HepG2 (cell line): ENCODE measurements around the gene COBLL1. TPM values are rescaled to one million over a fixed set of nuclear protein-coding genes. Genes with fewer than 3 reads are reported as not detected.

Experiments
- ATAC-seq: fragments of 200-7000 bp; cut with Tn5 transposase; 3 replicates; pipeline ENCODE4 v1.9.1; 2020; ENCODE audit warnings: mild to moderate bottlenecking, moderate library complexity
- BruUV-seq: library from RNA; stranded (reverse); fragments of 400-500 nt; replicated peaks from 2 replicates; lab custom pipeline; 2021; lab: Mats Ljungman, UMichigan
- CTCF ChIA-PET: fragments of 300-600 bp; formaldehyde crosslinking; extraction: SDS; loops from one replicate; lab custom pipeline; 2021; ENCODE audit warnings: low total read pairs, inconsistent platforms, low intra/inter-chr PET ratio; lab: Yijun Ruan, JAX
- POLR2A ChIA-PET: fragments of 350-600 bp; sonication (Branson Sonifier 250); formaldehyde crosslinking; loops from one replicate; lab custom pipeline; 2020; ENCODE audit warnings: antibody characterized with exemption, inconsistent platforms; lab: Yijun Ruan, JAX
- DNase-seq: peaks from one replicate; pipeline ENCODE4 v3.0.0-alpha.2; 2015; ENCODE audit warnings: low spot score
- FAIRE-seq: peaks from 3 replicates; lab custom pipeline; 2011; peaks lifted over from hg19 to GRCh38; lab: Jason Lieb, UNC
- H2AFZ ChIP-seq: one replicate; pipeline ENCODE4 v1.6.1; 2011; ENCODE audit warnings: low read length, inconsistent platforms
- H3K27ac ChIP-seq: fragments of 300-600 bp; 3 replicates; pipeline ENCODE4 v1.8.0; 2011; ENCODE audit warnings: mixed run types, mild to moderate bottlenecking, mixed read lengths, low read length, inconsistent platforms; ENCODE audit not compliant: insufficient read depth; ENCODE audit errors: extremely low read length
- H3K27me3 ChIP-seq, 2 experiments: fragments of 200-600 bp in 1 of 2; 2 replicates in 1 of 2; 3 replicates in 1 of 2; pipeline versions ENCODE4 v1.6.0 to v1.8.0; 2011; ENCODE audit warnings: low read length in 2 of 2, mild to moderate bottlenecking in 2 of 2, moderate library complexity in 2 of 2, inconsistent platforms in 1 of 2; ENCODE audit not compliant: insufficient read depth in 2 of 2, control insufficient read depth in 1 of 2
- H3K36me3 ChIP-seq, 2 experiments: fragments of 200-600 bp in 1 of 2; replicated peaks in 1 of 2; 2 replicates in 1 of 2; 3 replicates in 1 of 2; pipeline versions ENCODE4 v1.5.1 to v1.8.0; 2011; ENCODE audit warnings: low read length in 2 of 2, inconsistent platforms in 1 of 2; ENCODE audit not compliant: insufficient read depth in 2 of 2, control insufficient read depth in 1 of 2
- H3K4me1 ChIP-seq: 2 replicates; pipeline ENCODE4 v1.5.1; 2012; ENCODE audit warnings: low read length, inconsistent platforms; ENCODE audit not compliant: insufficient read depth
- H3K4me2 ChIP-seq: 2 replicates; pipeline ENCODE4 v1.6.0; 2011; ENCODE audit warnings: low read depth, low read length, inconsistent platforms
- H3K4me3 ChIP-seq, 3 experiments: fragments of 200-600 bp in 1 of 3; sonication (generic), shearing (Covaris generic) in 1 of 3; replicated peaks in 1 of 3; 2 replicates each; pipeline ENCODE4 v1.5.1; 2011 to 2016; ENCODE audit warnings: low read length in 3 of 3, inconsistent platforms in 2 of 3, low read depth in 2 of 3, mild to moderate bottlenecking in 2 of 3, control low read depth in 1 of 3, mixed read lengths in 1 of 3; ENCODE audit not compliant: insufficient read depth in 1 of 3
- H3K79me2 ChIP-seq: one replicate; pipeline ENCODE4 v1.6.1; 2011; ENCODE audit warnings: low read length, inconsistent platforms; ENCODE audit not compliant: insufficient read depth
- H3K9ac ChIP-seq: 2 replicates; pipeline ENCODE4 v1.6.0; 2011; ENCODE audit warnings: mild to moderate bottlenecking, low read depth, low read length, inconsistent platforms; ENCODE audit not compliant: insufficient read depth
- H3K9me3 ChIP-seq: 2 replicates; pipeline ENCODE4 v1.5.1; 2012; ENCODE audit warnings: mild to moderate bottlenecking, low read length
- H4K20me1 ChIP-seq: 2 replicates; pipeline ENCODE4 v1.6.0; 2011; ENCODE audit warnings: inconsistent platforms, mild to moderate bottlenecking, low read length, moderate library complexity; ENCODE audit not compliant: insufficient read depth
- EZH2 ChIP-seq: conservative IDR thresholded peaks from 2 replicates; pipeline ENCODE4 v1.6.1; 2012; ENCODE audit warnings: mild to moderate bottlenecking, low read depth, low read length, moderate library complexity
- MXD3 ChIP-seq: IDR thresholded peaks from 2 replicates; pipeline ENCODE4 v1.6.1; 2016; ENCODE audit warnings: mild to moderate bottlenecking, missing biosample characterization, missing genetic modification reagents
- RAD51 ChIP-seq: fragments of 450-650 bp; IDR thresholded peaks from 2 replicates; pipeline ENCODE4 v1.6.1; 2016; ENCODE audit warnings: borderline replicate concordance
- ZBTB37 ChIP-seq: sonication (generic); formaldehyde crosslinking; IDR thresholded peaks from 2 replicates; pipeline ENCODE4 v1.4.0; 2020; ENCODE audit warnings: mild to moderate bottlenecking, missing genetic modification reagents
- ZNF609 ChIP-seq: sonication (generic); formaldehyde crosslinking; IDR thresholded peaks from 2 replicates; pipeline ENCODE4 v1.4.0; 2020; ENCODE audit warnings: mild to moderate bottlenecking, missing genetic modification reagents, borderline replicate concordance
- WGBS: methylation state at CpG from one replicate; pipeline ENCODE4 v1.1.6; 2017; ENCODE audit warnings: low lambda C conversion rate; 5-methylcytosine and 5-hydroxymethylcytosine counted together
- in situ Hi-C: cut with HindIII; loops from 2 replicates; pipeline ENCODE4 v1.10.0; 2017; ENCODE audit warnings: low pct_unique_long_range_greater_than_20kb; ENCODE audit not compliant: extremely low pct_ligation_motif_present
- intact Hi-C: fragments of 100-400 bp; cut with micrococcal nuclease; formaldehyde crosslinking; loops from one replicate; pipeline ENCODE4 v1.10.0; 2022; ENCODE audit not compliant: unreplicated experiment
- polyA plus RNA-seq, 8 experiments: library from polyadenylated mRNA; depleted of rRNA in 3 of 8; stranded (reverse) in 7 of 8; unstranded in 1 of 8; fragments of >200 nt; fragmentation: Illumina TruSeq in 4 of 8; extraction: Trizol in 4 of 8; gene quantifications; 2 replicates each; pipeline versions ENCODE4 v1.2.1 to v1.2.3, GENCODE V29; 2011 to 2016; ENCODE audit warnings: low read depth in 4 of 8, missing spikeins in 1 of 8, mixed read lengths in 1 of 8; ENCODE audit not compliant: insufficient read depth in 1 of 8
- total RNA-seq, 5 experiments: library from RNA; depleted of rRNA; stranded (reverse); fragments of >200 nt; fragmentation: Illumina TruSeq; extraction: Trizol; gene quantifications; 2 replicates each; pipeline ENCODE4 v1.2.3, GENCODE V29; 2016; ENCODE audit warnings: low read depth in 1 of 5

COBLL1 gene
- total and polyA plus RNA-seq, 2 of the 13 experiments (the other 11 are each of a cell fraction or from before 2014, with no cell fraction given), result 32.6 to 86.8 TPM

- BruUV-seq, result no TSS peak
- Histone ChIP-seq H3K9me3 (no peaks in the 10 kb centered on the region), H4K20me1 (no peaks in the 10 kb centered on the region), H3K27me3 (no peaks in the 10 kb centered on the region), H3K4me3 (no peak overlapping the region), H3K36me3 (peaks cover 1 to 12% of the 10 kb centered on the region in 2 experiments; a peak in 3 of 5 replicates), H3K4me1 (peaks cover 87% of the 10 kb centered on the region), H2AFZ (no peak overlapping the region), H3K4me2 (no peak overlapping the region), H3K9ac (no peak overlapping the region), H3K27ac (no peak overlapping the region)
- in situ Hi-C loops (loop anchor here (5.0 kb wide), 2 partner anchors 102 to 177 kb away; partner anchors contain the start of gene COBLL1), intact Hi-C loops (loop anchor here (5.0 to 10.0 kb wide), 2 partner anchors 465 to 552 kb away; partner anchors contain the start of gene SCN3A)
- 96% methylated on average over 3 of the region's 3 CpGs for WGBS
- ChIA-PET CTCF (no interaction called here), POLR2A (no interaction called here)
- TF ChIP-seq RAD51, result no peak
- no peak for TF ChIP-seq MXD3 (CRISPR knock-in tag)
- TF ChIP-seq ZBTB37 (CRISPR knock-in tag), result no peak
- no peak for TF ChIP-seq EZH2
- TF ChIP-seq ZNF609 (CRISPR knock-in tag), result no peak
- TF ChIP-seq, all 625 proteins: peak for 0
- H3K79me2 ChIP-seq, result peaks cover 41% of the 10 kb centered on the region
- ATAC-seq (no peak), DNase-seq (no peak), FAIRE-seq (no peak)
Measured at GRCh38 chr2:164739966-164740365, 101.7 kb downstream of the COBLL1 start.
